Stimulated activated CD8-positive, alpha-beta memory T cell treated with anti-CD3 and anti-CD28 coated beads, Interleukin-2, amount 100 ng/mL, for 48 hours (primary cell): ENCODE measurements around the gene GAB1.

Experiments used
- DNase-seq, 2 donors: peaks; one replicate each; pipeline ENCODE4 v3.0.0-alpha.2; 2020; ENCODE audit warnings: low read depth in 2 of 2

The GAB1 gene

GRCh38 chr4:143358923-143359643 is 22.4 kb downstream of the GAB1 start:
- peak in 1 of 2 donors; percentile 4 for DNase-seq

GRCh38 chr4:143359644-143360193 is 23.0 kb downstream of the GAB1 start:
- no peak for DNase-seq

GRCh38 chr4:143360838-143361625 is 24.4 kb downstream of the GAB1 start:
- DNase-seq: no peak

- no peak for DNase-seq
Measured at GRCh38 chr4:143362349-143363046, 25.8 kb downstream of the GAB1 start.

- DNase-seq: no peak
Measured at GRCh38 chr4:143363332-143363731, 26.7 kb downstream of the GAB1 start.

- no peak for DNase-seq
Measured at GRCh38 chr4:143364063-143364462, 27.4 kb downstream of the GAB1 start.

- no peak for DNase-seq
Measured at GRCh38 chr4:143367863-143368262, 31.2 kb downstream of the GAB1 start.

- no peak for DNase-seq
Measured at GRCh38 chr4:143369552-143369951, 32.9 kb downstream of the GAB1 start.

GRCh38 chr4:143372093-143372915 is 35.6 kb downstream of the GAB1 start:
- no peak for DNase-seq

- DNase-seq: no peak
Measured at GRCh38 chr4:143374255-143374654, 37.6 kb downstream of the GAB1 start.

GRCh38 chr4:143374771-143375170 is 38.1 kb downstream of the GAB1 start:
- no peak for DNase-seq

GRCh38 chr4:143375326-143376073 is 38.8 kb downstream of the GAB1 start:
- no peak for DNase-seq

GRCh38 chr4:143377611-143378099 is 41.0 kb downstream of the GAB1 start:
- DNase-seq: no peak

GRCh38 chr4:143380629-143381028 is 44.0 kb downstream of the GAB1 start:
- no peak for DNase-seq

- no peak for DNase-seq
Measured at GRCh38 chr4:143381189-143382118, 44.8 kb downstream of the GAB1 start.

GRCh38 chr4:143382596-143382995 is 45.9 kb downstream of the GAB1 start:
- no peak for DNase-seq

GRCh38 chr4:143383005-143383574 is 46.4 kb downstream of the GAB1 start:
- DNase-seq: no peak

- no peak for DNase-seq
Measured at GRCh38 chr4:143384381-143384994, 47.8 kb downstream of the GAB1 start.

GRCh38 chr4:143386812-143387211 is 50.1 kb downstream of the GAB1 start:
- no peak for DNase-seq
